IPS-20b (cell line): ENCODE data around the gene CXCL10.
"Not testable (repeated sequence)": the region's sequence is repeated elsewhere in the genome, so short reads cannot be mapped to it uniquely, and the experiment has no call there.

ENCODE experiments used
- H3K27ac ChIP-seq: one replicate; pipeline ENCODE4 v1.5.1; 2013; ENCODE audit warnings: low read length
- H3K27me3 ChIP-seq: 2 replicates; pipeline ENCODE4 v1.6.1; 2013; ENCODE audit warnings: mild to moderate bottlenecking, low read length, inconsistent platforms; ENCODE audit not compliant: insufficient read depth
- H3K36me3 ChIP-seq: 2 replicates; pipeline ENCODE4 v1.6.1; 2013; ENCODE audit warnings: low read depth, mild to moderate bottlenecking, inconsistent platforms, low read length, moderate library complexity; ENCODE audit not compliant: insufficient read depth
- H3K4me1 ChIP-seq: 2 replicates; pipeline ENCODE4 v1.6.1; 2013; ENCODE audit warnings: mild to moderate bottlenecking, control low read depth, inconsistent platforms, low read length, moderate library complexity; ENCODE audit not compliant: insufficient read depth
- H3K4me3 ChIP-seq: 2 replicates; pipeline ENCODE4 v1.5.1; 2013; ENCODE audit warnings: mild to moderate bottlenecking, low read length, inconsistent platforms
- H3K9ac ChIP-seq: 2 replicates; pipeline ENCODE4 v1.6.1; 2013; ENCODE audit warnings: low read depth, mild to moderate bottlenecking, inconsistent platforms, low read length, moderate library complexity
- H3K9me3 ChIP-seq: 2 replicates; pipeline ENCODE4 v1.6.1; 2013; ENCODE audit warnings: mild to moderate bottlenecking, low read depth, low read length, inconsistent platforms; ENCODE audit not compliant: insufficient read depth

CXCL10 gene

DNA sequence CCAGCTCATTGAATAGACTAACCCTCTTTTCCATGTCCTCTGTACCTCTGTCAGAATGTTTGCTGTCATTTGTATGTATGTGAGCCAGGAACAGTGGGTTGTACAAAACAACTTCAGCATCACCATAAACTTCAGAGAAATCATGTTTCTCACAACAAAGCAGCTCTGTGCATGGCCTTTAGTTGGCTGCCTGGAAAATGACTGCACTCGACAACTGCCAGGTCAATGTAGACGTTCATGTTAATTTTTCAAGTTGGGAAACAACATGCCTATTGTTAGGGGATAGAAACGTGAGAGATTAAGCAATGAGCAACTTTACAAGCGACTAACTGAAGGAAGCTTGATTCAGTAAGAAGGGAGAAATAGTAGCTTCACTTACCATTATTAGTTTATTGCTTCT is 30.4 kb upstream of the CXCL10 start:
- Histone ChIP-seq H3K27ac (no peak overlapping the region), H3K27me3 (no peaks in the 10 kb centered on the region), H3K4me3 (no peak overlapping the region), H3K9ac (no peak overlapping the region), H3K36me3 (no peaks in the 10 kb centered on the region), H3K9me3 (no peaks in the 10 kb centered on the region), H3K4me1 (peaks cover 24% of the 10 kb centered on the region)

DNA sequence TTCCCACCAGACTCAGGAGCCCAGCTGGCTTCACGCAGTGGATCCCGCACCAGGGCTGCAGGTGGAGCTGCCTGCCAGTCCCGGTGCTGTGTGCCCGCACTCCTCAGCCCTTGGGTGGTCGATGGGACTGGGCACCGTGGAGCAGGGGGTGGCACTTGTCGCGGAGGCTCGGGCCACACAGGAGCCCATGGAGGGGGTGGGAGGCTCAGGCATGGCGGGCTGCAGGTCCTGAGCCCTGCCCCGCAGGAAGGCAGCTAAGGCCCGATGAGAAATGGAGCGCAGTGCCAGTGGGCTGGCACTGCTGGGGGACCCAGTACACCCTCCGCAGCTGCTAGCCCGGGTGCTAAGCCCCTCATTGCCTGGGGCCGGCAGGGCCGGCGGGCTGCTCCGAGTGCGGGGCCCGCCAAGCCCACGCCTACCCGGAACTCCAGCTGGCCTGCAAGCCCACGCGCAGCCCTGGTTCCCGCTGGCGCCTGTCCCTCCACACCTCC is 27.3 kb upstream of the CXCL10 start:
- not testable (repeated sequence) for H3K36me3 ChIP-seq, H3K9me3 ChIP-seq, H3K27ac ChIP-seq, H3K4me3 ChIP-seq, H3K27me3 ChIP-seq, H3K9ac ChIP-seq
- peaks cover 15% of the 10 kb centered on the region for H3K4me1 ChIP-seq

DNA sequence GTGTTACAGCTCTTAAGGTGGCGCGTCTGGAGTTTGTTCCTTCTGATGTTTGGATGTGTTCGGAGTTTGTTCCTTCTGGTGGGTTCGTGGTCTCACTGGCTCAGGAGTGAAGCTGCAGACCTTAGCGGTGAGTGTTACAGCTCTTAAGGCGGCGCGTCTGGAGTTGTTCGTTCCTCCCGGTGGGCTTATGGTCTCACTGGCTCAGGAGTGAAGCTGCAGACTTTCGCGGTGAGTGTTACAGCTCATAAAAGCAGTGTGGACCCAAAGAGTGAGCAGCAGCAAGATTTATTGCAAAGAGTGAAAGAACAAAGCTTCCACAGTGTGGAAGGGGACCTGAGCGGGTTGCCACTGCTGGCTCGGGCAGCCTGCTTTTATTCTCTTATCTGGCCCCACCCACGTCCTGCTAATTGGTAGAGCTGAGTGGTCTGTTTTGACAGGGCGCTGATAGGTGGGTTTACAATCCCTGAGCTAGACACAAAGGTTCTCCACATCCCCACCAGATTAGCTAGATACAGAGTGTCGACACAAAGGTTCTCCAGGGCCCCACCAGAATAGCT is 26.6 kb upstream of the CXCL10 start:
- not testable (repeated sequence) for H3K9ac ChIP-seq, H3K4me3 ChIP-seq, H3K27me3 ChIP-seq, H3K9me3 ChIP-seq, H3K27ac ChIP-seq, H3K4me1 ChIP-seq, H3K36me3 ChIP-seq

DNA sequence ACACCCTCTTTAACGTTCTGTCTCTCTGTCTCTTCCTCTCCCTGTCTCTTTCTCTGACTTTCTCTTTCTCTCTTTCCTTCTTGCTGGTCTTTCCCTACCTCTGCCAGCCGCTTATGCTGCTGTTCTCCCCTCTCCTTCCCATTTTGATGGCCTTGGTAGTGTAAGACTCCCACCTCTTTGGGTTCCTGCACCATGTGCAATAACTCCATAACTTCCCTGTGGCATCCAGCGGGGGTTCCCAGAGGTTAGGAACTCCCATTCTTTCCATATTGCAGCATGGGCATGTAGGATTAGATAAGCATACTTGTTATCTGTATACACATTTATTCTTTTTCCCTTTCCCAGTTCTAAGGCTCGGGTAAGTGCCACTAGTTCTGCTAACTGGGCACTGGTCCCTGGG is 21.4 kb upstream of the CXCL10 start:
- not testable (repeated sequence) for H3K27me3 ChIP-seq, H3K36me3 ChIP-seq, H3K9ac ChIP-seq, H3K4me1 ChIP-seq, H3K4me3 ChIP-seq, H3K9me3 ChIP-seq, H3K27ac ChIP-seq

DNA sequence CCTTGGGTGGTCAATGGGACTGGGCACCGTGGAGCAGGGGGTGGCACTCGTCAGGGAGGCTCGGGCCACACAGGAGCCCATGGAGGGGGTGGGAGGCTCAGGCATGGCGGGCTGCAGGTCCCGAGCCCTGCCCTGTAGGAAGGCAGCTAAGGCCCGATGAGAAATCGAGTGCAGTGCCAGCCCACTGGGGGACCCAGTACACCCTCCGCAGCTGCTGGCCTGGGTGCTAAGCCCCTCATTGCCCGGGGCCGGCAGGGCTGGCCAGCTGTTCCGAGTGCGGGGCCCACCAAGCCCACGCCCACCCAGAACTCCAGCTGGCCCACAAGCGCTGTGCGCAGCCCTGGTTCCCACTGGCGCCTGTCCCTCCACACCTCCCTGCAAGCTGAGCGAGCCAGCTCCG is 20.0 kb upstream of the CXCL10 start:
- H3K9me3 ChIP-seq, H3K4me1 ChIP-seq: not testable (repeated sequence)

DNA sequence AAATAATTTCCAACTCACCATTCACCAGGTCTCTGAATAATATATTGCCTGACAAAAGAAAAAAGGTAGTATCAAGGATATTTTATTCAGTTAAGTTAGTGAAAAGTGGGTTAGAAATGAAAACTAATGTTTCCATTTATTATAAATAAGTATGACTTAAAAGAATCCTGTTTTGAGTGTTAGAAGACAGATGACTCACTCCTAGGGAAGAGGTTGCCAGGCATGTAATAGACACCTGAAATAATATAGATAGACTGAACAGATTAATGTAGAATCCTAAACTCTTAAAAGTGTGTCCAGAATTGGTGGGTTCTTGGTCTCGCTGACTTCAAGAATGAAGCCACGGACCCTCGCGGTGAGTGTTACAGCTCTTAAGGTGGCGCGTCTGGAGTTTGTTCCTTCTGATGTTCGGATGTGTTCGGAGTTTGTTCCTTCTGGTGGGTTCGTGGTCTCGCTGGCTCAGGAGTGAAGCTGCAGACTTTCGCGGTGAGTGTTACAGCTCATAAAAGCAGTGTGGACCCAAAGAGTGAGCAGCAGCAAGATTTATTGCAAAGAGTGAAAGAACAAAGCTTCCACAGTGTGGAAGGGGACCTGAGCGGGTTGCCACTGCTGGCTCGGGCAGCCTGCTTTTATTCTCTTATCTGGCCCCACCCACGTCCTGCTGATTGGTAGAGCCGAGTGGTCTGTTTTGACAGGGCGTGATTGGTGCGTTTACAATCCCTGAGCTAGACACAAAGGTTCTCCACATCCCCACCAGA is 19.1 kb upstream of the CXCL10 start:
- not testable (repeated sequence) for H3K9ac ChIP-seq, H3K27ac ChIP-seq, H3K4me3 ChIP-seq, H3K36me3 ChIP-seq, H3K9me3 ChIP-seq, H3K4me1 ChIP-seq, H3K27me3 ChIP-seq

More for the DNA sequence above, 20.0 kb upstream of the CXCL10 start:
- H3K27ac ChIP-seq, H3K9ac ChIP-seq, H3K27me3 ChIP-seq, H3K4me3 ChIP-seq, H3K36me3 ChIP-seq: not testable (repeated sequence)

DNA sequence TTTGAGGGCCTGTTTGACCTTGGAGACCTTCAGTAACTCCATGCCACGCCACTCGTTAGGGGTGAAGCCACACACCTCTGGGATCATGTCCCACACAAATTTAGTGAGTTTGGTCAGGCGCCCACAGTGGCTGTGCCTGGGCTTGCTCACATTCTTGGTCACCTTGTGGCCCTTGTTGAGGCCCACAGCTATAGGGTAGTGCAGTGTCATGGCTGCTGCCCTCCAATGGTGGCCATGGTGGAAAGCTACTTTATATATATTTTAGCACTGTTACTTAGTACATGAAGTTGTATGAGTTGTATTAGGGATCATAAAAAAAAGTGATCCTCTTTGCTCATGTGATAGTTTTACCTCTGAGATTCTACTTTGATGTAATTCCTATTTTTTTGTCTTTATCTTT is 13.6 kb upstream of the CXCL10 start:
- H3K36me3 ChIP-seq: no peaks in the 10 kb centered on the region
- no peaks in the 10 kb centered on the region for H3K4me1 ChIP-seq
- no peaks in the 10 kb centered on the region for H3K9me3 ChIP-seq
- no peak overlapping the region for H3K4me3 ChIP-seq
- H3K27me3 ChIP-seq: no peaks in the 10 kb centered on the region
- H3K27ac ChIP-seq: no peak overlapping the region
- no peak overlapping the region for H3K9ac ChIP-seq

DNA sequence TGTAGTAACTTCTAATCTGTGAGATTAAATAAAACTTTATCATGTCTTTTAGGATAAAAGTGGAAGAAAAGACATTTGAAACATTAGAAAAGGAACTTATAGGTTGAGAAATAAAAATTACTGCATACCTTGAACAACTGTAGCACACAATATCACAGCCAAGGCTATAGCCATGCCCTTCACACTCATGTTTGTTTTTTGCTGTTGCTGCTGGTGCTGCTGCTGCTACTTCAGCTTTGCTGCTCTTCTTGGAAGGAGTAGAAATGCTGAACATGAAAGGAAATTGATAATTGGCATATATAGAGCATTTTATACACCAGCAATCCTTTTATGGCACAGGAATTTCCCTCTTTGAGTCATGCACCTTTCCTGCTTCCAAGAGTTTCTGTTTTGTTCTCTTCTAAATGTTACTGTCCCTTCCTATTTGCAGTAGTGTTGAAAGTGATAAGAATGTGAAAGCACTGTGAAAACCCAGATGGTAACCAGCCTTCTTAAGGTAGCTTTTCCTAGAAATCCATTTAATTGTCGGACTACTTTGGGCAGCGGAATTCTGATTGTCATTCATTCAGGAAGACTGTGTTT is 12.6 kb upstream of the CXCL10 start, which contains the start of gene CXCL11:
TSS of gene CXCL11 (minus strand) at position 272 of the 582 bp plus-strand sequence. CDS start at position 189, 83 bp downstream.
- Histone ChIP-seq H3K4me1 (no peaks in the 10 kb centered on the region), H3K36me3 (no peaks in the 10 kb centered on the region), H3K9me3 (no peaks in the 10 kb centered on the region), H3K4me3 (no peak within 1 kb of the TSS), H3K27me3 (no peaks in the 10 kb centered on the region), H3K27ac (no peak within 1 kb of the TSS), H3K9ac (no peak within 1 kb of the TSS)

DNA sequence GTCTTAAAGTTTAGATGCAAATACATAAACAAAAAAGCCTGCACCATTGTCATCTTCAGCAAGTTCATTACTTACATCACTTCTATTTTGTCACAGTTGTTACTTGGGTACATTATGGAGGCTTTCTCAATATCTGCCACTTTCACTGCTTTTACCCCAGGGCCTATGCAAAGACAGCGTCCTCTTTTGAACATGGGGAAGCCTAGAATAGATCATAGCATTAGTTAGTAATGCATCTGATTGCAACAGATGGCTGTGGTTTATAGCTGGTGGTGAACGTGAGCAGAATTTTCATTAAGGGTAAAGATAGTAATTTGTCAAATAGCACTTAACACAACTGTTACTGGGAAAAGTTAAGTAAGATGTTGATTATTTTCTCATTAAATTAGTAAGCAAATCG is 11.8 kb upstream of the CXCL10 start:
- H3K4me1 ChIP-seq: no peaks in the 10 kb centered on the region
- no peaks in the 10 kb centered on the region for H3K9me3 ChIP-seq
- H3K4me3 ChIP-seq: no peak overlapping the region
- H3K36me3 ChIP-seq: no peaks in the 10 kb centered on the region
- H3K27me3 ChIP-seq: no peaks in the 10 kb centered on the region
- no peak overlapping the region for H3K27ac ChIP-seq
- H3K9ac ChIP-seq: no peak overlapping the region

DNA sequence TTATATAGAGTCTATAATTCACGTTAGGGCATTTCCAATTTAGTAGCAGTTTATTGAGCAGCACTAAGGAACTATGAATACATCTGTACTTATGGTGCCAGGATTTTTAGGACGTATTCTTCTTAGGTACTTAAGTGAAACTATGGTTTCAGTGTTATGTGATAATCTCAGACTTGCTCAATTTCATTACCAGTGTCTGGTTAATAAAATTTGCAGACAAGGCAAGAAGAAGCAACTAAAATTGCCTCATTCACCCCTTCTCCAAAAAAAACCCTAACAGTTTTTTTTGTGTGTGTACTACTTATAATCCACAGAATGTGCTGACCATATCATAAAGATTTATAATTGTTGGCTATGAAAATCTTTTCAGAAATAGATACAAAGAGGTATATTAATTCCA is 6.0 kb upstream of the CXCL10 start:
- Histone ChIP-seq H3K9me3 (no peaks in the 10 kb centered on the region), H3K4me1 (no peaks in the 10 kb centered on the region), H3K4me3 (no peak overlapping the region), H3K9ac (no peak overlapping the region), H3K27me3 (no peaks in the 10 kb centered on the region), H3K36me3 (no peaks in the 10 kb centered on the region), H3K27ac (no peak overlapping the region)

DNA sequence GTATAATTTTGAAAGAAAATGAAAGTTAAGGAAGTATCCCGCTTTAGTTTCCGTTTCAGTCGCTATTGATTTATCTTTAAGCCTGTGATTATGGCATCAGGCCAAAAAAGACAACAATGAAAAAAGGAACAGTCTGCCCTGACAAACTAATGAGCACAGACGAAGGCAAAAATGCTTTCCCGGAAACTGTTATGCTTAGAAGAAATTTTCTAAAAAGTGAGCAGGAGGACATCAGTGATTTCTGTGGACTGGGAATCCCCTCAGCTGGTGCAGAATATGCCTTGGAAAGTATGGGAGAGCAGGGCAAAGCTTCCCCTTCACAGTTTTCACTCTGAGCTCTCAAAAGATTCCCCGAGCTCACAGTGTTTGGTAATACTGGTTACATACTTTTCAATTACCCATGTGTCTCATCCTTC is 5.1 kb upstream of the CXCL10 start:
- Histone ChIP-seq H3K27me3 (no peaks in the 10 kb centered on the region), H3K9me3 (no peaks in the 10 kb centered on the region), H3K9ac (no peak overlapping the region), H3K36me3 (no peaks in the 10 kb centered on the region), H3K27ac (no peak overlapping the region), H3K4me1 (no peaks in the 10 kb centered on the region), H3K4me3 (no peak overlapping the region)

DNA sequence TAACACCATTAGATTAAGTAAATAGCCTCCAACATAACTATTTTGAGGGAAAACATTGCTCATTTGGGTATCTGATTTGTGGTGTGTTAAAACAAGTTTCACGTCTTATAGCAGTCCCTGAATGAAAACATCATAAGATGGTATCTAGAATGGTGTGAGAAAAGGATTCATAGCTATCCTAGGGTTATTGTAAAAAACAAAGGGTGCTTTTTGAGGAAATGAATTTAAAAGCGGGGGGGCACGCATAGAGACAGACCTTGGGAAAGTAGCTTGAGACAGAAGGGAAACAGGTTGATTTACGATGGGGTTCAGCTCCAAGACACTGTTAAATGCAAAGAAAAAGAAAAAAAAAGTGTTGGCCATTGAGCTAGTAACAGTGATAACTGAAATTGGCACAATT is 768 bp upstream of the CXCL10 start:
- H3K9ac ChIP-seq: no peak overlapping the region
- H3K4me1 ChIP-seq: no peaks in the 10 kb centered on the region
- no peaks in the 10 kb centered on the region for H3K36me3 ChIP-seq
- H3K27ac ChIP-seq: no peak overlapping the region
- H3K9me3 ChIP-seq: no peaks in the 10 kb centered on the region
- H3K27me3 ChIP-seq: no peaks in the 10 kb centered on the region
- no peak overlapping the region for H3K4me3 ChIP-seq
